Esophagus muscularis mucosa (tissue), 3 donors: Measurements from ENCODE around the gene AK4.

Experiments used
- CTCF ChIP-seq, 3 experiments: fragments of 200-600 bp in 2 of 3; fragments of 450-650 bp in 1 of 3; sonication (generic) in 2 of 3; IDR thresholded peaks; one replicate each; pipeline ENCODE4 v1.5.1; 2017 to 2019; ENCODE audit warnings: antibody characterized with exemption in 3 of 3, mild to moderate bottlenecking in 2 of 3, moderate library complexity in 1 of 3
- POLR2A ChIP-seq: fragments of 450-650 bp; IDR thresholded peaks from one replicate; pipeline ENCODE4 v1.6.1; 2017; ENCODE audit warnings: antibody characterized with exemption, moderate library complexity, mild to moderate bottlenecking, low read depth

- no peak for TF ChIP-seq POLR2A
- TF ChIP-seq CTCF (IDR thresholded peaks at IDR 0.05): no peak
Measured at GRCh38 chr1:65269612-65270011, 121.6 kb downstream of the AK4 start.
